ENCODE data around the gene TMA16.

DNA sequence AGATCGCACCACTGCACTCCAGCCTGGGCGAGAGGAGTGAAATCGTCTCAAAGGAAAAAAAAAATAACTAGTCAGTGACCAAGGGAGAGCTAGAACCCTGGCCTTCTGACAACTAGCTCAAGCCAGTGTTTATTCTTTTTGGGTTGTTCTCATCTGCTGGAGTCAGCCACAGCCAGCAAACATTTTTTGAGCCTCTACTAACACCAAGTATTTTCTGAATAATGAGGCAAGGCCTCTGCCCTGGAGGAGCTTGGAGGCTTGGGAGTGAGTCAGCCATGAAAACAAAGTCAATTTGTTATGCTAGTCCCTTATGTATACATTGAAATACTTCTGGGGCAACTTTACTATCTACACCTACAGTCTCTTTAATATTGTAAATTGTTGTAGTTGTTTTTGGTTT, 46.5 kb downstream of the TMA16 start:
- no peak for TF ChIP-seq SUZ12 (IDR thresholded peaks at IDR 0.05; ENCODE audit: extremely low read depth, insufficient read depth, insufficient read length)
- TF ChIP-seq ZNF274 (IDR thresholded peaks at IDR 0.05; ENCODE audit: low read depth, low read length), result no peak
